Epithelial cell of umbilical artery (primary cell): Measurements from ENCODE around the gene IL4I1. TPM values are rescaled to one million over a fixed set of nuclear protein-coding genes. Genes with fewer than 3 reads are reported as not detected.

ENCODE experiments used
- total RNA-seq: library from RNA; depleted of rRNA; stranded (reverse); fragments of >200 nt; gene quantifications from 2 replicates; pipeline ENCODE4 v1.2.3, GENCODE V29; 2014

IL4I1 gene
- 3.2 and 8.2 TPM in 2 replicates for total RNA-seq

GRCh38 chr19:49896863-49897621 lies at the start of gene IL4I1:
TSS of gene IL4I1 (minus strand) at chr19:49896887. CDS start at chr19:49896160, 727 bp downstream.

GRCh38 chr19:49929121-49929610 lies 32.5 kb upstream of the IL4I1 start, which contains the start of the genes ATF5 and NUP62:
TSS of gene ATF5 (plus strand) at chr19:49929205. CDS start at chr19:49930851, 1,646 bp downstream.
TSS of gene NUP62 (minus strand) at chr19:49929504. CDS start at chr19:49909807, 19,697 bp downstream.

GRCh38 chr19:49877020-49877878 lies 19.4 kb downstream of the IL4I1 start, which contains the start of the genes AKT1S1 and TBC1D17:
TSS of gene AKT1S1 (minus strand) at chr19:49877355. CDS start at chr19:49873295, 4,060 bp downstream.
TSS of gene TBC1D17 (plus strand) at chr19:49877702. CDS start at chr19:49877724, 22 bp downstream.

GRCh38 chr19:49866933-49867782 lies 29.5 kb downstream of the IL4I1 start, which contains the start of gene PNKP:
TSS of gene PNKP (minus strand) at chr19:49867576. CDS start at chr19:49867204, 372 bp downstream.

GRCh38 chr19:49850487-49851342 lies 46.0 kb downstream of the IL4I1 start, which contains the start of gene PTOV1:
TSS of gene PTOV1 (plus strand) at chr19:49851159.

Other genes with a start within 250 kb of the IL4I1 start
- gene IRF3, start 231.0 kb downstream of the IL4I1 start, total RNA-seq = 48.8 and 53.9 TPM in 2 replicates
- gene BCL2L12, start 231.0 kb downstream of the IL4I1 start, total RNA-seq = 7.0 and 7.5 TPM in 2 replicates
- gene PRMT1, start 219.6 kb downstream of the IL4I1 start, total RNA-seq = 536 and 608 TPM in 2 replicates
- 0.32 and 0.91 TPM in 2 replicates for gene ADM5, start 207.3 kb downstream of the IL4I1 start, total RNA-seq
- gene CPT1C, start 205.8 kb downstream of the IL4I1 start, total RNA-seq = 13.0 and 19.5 TPM in 2 replicates
- not detected in 2 replicates for gene TSKS, start 133.6 kb downstream of the IL4I1 start, total RNA-seq
- 33.1 and 37.7 TPM in 2 replicates for gene AP2A1, start 129.9 kb downstream of the IL4I1 start, total RNA-seq
- gene FUZ, start 83.6 kb downstream of the IL4I1 start, total RNA-seq = 23.7 and 31.9 TPM in 2 replicates
- 11.0 and 14.1 TPM in 2 replicates for gene MED25, start 78.6 kb downstream of the IL4I1 start, total RNA-seq
- 44.8 and 51.2 TPM in 2 replicates for gene PTOV1, start 45.7 kb downstream of the IL4I1 start, total RNA-seq
- gene PNKP, start 29.3 kb downstream of the IL4I1 start, total RNA-seq = 52.4 and 53.9 TPM in 2 replicates
- gene AKT1S1, start 19.5 kb downstream of the IL4I1 start, total RNA-seq = 5.2 and 6.2 TPM in 2 replicates
- 2.9 and 6.5 TPM in 2 replicates for gene TBC1D17, start 19.2 kb downstream of the IL4I1 start, total RNA-seq
- 2.9 and 5.2 TPM in 2 replicates for gene ATF5, start 32.3 kb upstream of the IL4I1 start, total RNA-seq
- gene NUP62, start 32.6 kb upstream of the IL4I1 start, total RNA-seq = 24.2 and 24.7 TPM in 2 replicates
- not detected in 2 replicates for gene SIGLEC11, start 64.3 kb upstream of the IL4I1 start, total RNA-seq
- 14.4 and 15.6 TPM in 2 replicates for gene VRK3, start 128.5 kb upstream of the IL4I1 start, total RNA-seq
- 6.7 and 8.1 TPM in 2 replicates for gene ZNF473, start 129.1 kb upstream of the IL4I1 start, total RNA-seq